CD4-positive, alpha-beta T cell treated with Interleukin-2 at 100 ng/mL for 4 hours (primary cell): ENCODE results near the gene TRAM2.

Experiments
- DNase-seq: peaks from one replicate; pipeline ENCODE4 v3.0.0-alpha.2; 2020; ENCODE audit warnings: low spot score

The TRAM2 gene, protein sequence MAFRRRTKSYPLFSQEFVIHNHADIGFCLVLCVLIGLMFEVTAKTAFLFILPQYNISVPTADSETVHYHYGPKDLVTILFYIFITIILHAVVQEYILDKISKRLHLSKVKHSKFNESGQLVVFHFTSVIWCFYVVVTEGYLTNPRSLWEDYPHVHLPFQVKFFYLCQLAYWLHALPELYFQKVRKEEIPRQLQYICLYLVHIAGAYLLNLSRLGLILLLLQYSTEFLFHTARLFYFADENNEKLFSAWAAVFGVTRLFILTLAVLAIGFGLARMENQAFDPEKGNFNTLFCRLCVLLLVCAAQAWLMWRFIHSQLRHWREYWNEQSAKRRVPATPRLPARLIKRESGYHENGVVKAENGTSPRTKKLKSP

DNA sequence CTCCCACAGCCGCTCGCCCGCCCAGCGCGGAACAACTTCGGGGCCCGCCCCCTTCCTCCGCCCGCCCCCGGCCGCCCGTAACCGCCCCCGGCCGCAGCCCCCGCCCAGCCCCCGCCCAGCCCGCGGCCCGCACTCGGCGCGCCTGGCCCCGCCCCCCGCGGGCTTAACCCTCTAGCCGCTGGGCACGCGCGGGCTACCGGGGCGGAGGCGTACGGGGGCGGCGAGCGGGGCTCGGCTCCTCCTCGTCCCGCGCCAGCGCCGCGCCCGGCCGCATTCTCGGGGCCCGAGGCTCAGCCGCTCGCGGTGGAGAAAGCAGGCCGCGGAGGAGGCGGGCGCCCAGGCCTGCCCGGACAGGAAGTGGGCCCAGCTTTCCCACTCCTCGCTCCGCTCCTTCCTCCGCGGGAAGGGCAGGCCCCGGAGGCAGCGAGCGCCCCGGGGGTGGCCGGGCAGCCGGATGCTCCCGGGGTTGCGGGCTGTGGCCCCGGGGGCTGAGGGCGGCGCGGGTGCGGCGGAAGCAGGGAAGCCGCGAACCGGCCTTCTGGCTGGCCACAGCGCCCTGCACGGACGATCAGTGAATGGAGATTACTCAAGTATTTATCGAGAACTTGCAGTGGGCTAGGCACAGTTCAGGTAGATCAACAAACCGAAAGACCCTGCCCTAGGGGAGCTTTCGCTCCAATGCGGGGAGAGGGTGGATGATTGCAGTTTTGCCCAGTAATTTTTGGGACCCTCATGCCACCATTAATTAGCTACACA, at the start of gene TRAM2:
TSS of gene TRAM2 (minus strand) at position 39 of the 756 bp plus-strand sequence. CDS start 145 bp downstream, outside the sequence.
- peak; percentile 76 for DNase-seq

DNA sequence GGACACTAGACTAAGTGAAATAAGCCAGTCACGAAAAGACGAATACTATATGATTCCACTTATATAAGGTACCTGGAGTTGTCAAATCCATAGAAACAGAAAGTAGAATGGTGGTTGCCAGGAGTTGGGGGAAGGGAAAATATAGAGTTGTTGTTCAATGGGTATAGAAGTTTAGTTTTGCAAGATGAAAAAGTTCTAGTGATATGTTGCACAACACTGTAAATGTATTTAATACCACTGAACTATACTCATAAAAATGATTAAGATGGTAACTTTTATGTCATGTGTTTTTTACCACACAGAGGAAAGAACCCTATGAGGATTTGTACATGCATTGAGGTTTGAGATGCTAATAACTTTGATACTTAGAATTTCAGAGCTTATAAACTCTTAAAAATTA, 46.0 kb upstream of the TRAM2 start:
- no peak for DNase-seq

GRCh38 chr6:52621631-52622030, 44.8 kb upstream of the TRAM2 start:
- DNase-seq = no peak

- no peak for DNase-seq
Observed at GRCh38 chr6:52620906-52621190, 44.0 kb upstream of the TRAM2 start.

- DNase-seq = no peak
Observed at GRCh38 chr6:52620055-52620905, 43.4 kb upstream of the TRAM2 start.

DNA sequence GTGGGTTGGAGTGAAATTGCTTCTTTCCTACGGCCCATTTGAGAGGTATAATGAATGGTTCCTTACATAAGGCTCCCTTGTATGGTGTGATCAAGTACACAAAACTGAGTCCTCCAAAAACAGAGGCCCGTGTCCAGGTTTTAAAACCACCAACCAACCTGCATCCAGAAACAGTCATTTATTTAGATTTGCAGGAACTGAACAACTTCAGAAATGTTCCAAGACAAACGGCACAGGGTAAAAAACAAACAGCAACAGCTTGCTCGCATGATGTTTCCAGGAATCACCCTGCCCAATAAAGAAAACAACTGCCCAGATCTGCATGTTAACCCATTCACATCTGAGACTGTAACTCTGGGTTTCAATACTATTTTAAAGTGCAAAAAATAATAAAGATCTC, 40.2 kb upstream of the TRAM2 start:
- DNase-seq = no peak

DNA sequence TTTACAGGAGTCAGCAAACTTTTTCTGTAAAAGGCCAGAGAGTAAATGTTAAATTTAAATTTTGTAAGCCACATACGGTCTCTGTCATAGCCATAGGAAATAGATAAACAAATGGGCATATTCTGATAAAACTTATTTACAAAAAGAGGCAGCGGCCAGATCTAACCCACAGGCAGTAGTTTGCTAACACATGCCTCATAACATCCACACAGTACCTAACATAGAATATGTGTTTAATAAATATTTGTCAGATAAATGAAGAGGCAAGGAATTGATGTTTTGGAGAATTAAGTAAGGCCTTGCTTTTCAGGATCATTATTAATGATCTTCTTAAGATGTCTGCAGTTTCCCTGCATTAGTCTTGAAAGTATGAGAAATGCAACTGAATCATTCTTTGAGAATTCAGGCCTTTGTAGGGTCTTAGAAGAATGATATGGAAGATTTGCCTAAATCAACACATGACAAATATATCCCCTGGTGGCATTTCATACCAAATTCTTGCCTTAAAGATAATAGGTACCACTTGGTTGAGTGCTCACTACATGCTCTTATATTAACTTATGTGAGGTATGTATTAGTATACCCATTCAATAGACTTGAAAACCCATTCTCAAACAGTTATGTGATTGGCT, 39.3 kb upstream of the TRAM2 start:
- DNase-seq = no peak

DNA sequence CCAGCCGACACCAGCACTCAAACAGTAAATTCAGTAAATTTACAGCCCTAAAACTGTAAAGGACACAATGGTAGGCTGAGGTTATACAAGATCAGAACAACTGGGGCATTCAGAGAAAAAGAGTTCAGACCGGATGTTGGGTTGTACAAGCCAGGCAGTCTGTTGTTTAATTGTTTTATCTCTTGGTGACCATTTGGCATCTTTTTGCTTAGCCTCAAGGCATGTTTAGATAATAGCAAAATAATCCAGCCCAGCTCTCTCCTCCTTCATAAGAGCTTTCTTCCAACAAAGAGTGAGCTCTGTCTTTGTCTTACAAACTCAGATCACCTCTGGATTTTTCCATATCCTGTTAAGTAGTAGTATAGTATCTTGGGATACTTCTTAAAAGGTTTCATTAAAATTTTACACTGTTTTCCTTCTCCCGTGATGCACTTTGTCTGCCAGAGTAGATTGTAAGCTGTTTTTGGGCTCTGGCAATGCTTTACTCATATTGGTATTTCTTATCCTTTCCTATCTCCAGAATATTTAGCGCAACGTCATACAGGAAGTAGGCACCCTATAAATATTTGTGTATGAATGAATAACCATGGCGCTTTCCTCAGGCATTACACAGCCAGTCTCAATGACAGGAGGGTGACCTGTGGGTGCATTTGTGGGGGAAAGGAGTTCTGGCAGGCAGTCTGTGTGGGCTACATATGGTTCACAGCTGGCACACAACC, 35.6 kb upstream of the TRAM2 start:
- no peak for DNase-seq

GRCh38 chr6:52611833-52612232, 35.0 kb upstream of the TRAM2 start:
- no peak for DNase-seq

DNA sequence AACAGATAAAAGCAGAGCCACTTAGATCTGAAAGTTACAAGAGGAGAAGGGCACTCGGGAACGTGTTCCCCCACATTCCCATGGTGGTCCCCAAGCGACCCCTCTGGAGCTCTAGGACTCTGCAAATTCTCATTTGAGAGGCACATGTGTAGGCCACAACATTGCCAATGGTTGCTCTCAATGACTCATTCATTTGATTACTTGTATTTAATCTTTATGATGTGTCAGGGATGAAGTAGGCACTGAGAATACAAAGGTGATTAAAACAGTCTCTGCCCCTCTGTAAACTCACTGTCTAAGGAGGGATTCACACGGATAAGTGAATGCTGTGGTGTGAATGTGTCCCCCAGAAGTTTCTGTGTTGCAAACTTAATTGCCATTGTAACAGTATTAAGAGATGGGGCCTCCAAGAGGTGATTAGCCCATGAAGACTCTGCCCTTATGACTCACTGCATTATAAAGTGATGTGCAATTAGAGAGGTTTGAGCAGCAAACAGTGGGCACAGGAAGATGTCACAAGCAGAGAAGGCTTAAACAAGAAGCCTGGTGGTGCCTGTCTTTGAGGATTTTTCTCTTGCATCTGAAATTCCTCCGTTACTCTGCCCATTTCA, 34.0 kb upstream of the TRAM2 start:
- no peak for DNase-seq

- no peak for DNase-seq
Observed at GRCh38 chr6:52610011-52610410, 33.2 kb upstream of the TRAM2 start.

DNA sequence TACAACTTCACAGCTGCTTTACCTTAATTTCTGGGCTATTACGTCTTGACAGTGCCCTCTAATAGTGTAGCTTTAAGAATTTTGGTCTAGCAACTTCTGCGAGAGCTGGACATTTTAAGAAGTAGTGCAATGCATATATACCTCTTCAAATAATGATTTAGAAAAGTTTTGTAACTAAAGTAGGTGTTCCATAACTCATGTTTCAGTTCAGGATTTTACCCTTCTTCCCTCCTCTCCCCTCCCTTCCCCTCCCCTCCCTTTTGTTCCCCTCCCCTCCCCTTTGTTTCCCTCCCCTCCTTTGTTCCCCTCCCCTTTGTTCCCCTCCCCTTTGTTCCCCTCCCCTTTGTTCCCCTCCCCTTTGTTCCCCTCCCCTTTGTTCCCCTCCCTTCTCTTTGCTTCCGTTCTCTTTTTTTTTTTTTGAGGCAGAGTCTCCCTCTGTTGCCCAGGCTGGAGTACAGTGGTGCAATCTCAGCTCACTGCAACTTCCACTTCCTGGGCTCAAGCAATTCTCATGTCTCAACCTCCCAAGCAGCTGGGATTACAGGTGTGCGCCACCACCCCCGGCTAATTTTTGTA, 28.8 kb upstream of the TRAM2 start:
- DNase-seq = no peak

DNA sequence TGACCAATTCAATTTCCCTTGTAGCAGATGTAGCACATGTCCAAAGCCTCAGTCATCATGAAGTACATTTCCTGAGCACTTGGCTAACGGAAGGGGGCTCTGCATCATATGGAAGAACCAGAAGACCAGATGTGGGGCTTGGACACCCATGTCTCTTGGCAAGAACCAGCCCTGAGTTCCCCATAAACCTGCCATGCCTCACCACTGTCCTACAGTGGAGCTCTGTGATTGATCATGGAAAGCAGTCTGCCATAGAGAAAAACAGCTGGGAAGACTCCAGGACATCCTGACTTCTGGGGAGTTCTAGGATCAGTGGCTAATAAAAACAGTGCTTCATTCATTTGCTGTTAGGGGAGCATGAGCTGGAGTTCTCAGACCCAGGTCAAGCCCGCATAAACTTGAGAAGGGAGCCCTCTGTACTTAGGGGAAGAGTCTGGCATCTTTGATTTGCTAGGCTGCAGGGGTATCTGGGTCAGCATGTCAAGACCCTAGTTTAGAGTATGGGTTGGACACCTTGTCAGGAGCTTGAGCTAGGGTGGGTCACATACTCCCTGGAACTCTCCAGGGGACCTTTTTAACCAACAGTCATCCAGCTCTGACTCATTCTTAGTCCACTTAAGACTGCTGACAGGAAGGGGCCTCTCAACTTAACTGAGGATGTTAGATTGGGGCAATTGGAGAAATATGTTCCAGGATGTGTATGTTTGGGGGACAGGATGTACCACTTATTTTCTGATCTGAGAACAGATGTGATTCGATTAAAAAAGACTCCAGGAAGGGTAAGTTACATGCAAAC, 26.3 kb upstream of the TRAM2 start:
- no peak for DNase-seq

DNA sequence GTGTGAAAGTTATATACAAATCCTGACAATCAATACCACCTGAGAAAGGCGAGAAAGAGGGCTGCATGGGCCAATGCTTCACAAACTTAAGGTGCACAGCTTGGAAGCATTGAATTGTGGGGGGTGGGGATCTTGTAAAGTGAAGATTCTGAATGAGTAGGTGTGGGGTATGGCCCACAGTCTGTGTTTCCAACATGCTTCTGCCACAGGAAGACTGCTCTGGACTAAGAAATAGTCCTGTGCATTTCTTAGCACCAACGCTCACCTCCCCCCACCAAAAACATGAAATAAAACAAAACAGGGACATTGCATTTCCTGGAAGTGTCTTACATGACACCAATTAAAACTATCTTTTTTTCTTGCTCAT, 21.9 kb upstream of the TRAM2 start:
- DNase-seq = no peak

DNA sequence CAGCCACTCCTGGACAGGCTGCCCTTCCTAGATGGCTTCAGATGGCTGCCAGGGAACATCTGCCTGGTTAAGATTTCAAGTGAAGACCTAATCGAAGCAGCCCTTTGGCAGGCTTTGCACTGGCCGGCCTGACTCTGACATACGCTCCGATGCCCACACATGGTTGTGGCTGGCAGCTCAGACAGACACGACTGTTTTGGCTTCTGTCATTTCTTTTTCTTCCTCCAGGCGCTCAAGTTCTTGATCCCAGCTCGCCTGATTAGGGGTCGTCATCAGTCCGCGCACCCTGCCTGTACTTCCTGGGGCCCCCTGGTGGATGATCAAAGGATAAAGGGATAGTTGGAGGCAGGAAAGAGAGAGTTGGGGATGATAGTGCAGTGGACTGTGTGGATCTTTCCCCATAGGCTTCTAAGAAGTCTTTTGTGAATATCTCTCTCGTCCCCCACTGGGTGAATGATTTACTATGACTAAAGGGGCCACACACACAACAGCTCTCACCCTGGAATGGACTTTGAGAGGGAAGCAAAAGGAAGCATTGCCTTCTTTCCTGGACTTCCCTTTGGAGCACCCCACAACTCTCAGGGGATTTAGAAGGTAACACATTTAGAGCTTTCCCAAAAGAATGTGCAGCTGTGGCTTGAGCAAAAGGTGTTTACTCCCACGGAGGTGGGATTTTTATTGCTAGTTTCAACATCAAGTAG, 21.4 kb upstream of the TRAM2 start:
- DNase-seq = peak; percentile 20

DNA sequence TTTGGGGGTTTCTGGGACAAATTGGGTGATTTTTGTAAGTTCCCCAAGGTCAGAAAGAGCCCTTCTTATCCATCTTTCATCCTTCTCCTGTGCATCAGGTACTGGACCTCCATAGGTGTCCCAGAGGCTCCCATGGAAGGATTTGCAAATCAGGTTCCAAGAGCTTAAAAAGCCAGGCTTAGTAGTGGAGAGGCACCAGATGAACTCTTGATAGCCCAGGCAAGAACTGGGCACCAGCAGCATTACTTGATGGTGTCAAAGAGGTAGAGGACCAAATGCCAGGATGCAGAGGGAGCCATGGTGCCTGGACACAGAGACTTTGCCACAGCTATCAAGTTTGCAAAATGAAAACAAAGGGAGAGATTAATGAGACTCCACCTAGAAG, 20.9 kb upstream of the TRAM2 start:
- DNase-seq = no peak

- no peak for DNase-seq
Observed at GRCh38 chr6:52596371-52597028, 19.6 kb upstream of the TRAM2 start.

- DNase-seq = no peak
Observed at GRCh38 chr6:52595796-52596130, 18.9 kb upstream of the TRAM2 start.
